Measurements from ENCODE around the gene KRTAP9-8. TPM values are rescaled to one million over a fixed set of nuclear protein-coding genes. Genes with fewer than 3 reads are reported as not detected.

KRTAP9-8 gene
- total and polyA plus RNA-seq, 2 experiments from 2014 or later: not detected

- Histone ChIP-seq H3K4me1 (ENCODE audit: insufficient read depth) (no peaks in the 10 kb centered on the region), H3F3A (ENCODE audit: insufficient read depth) (no peaks in the 10 kb centered on the region), H3K27me3 (replicated peaks; ENCODE audit: insufficient read depth) (no peaks in the 10 kb centered on the region), H2AFZ (no peak overlapping the region), H3K79me2 (ENCODE audit: insufficient read depth) (no peaks in the 10 kb centered on the region), H3K27ac (no peak overlapping the region), H3K9me2 (ENCODE audit: insufficient read depth) (no peaks in the 10 kb centered on the region), H3K9ac (no peak overlapping the region), H4K20me1 (ENCODE audit: insufficient read depth) (no peaks in the 10 kb centered on the region), H3K4me3 (no peak overlapping the region), H3K4me2 (ENCODE audit: unreplicated experiment) (no peak overlapping the region), H3K36me3 (ENCODE audit: low read depth) (no peaks in the 10 kb centered on the region), H3K9me3 (ENCODE audit: low read depth) (no peaks in the 10 kb centered on the region)
- WGBS, 2 experiments (ENCODE audit: low coverage in 1 of 2, low lambda C conversion rate in 2 of 2, missing lambda C conversion rate in 2 of 2): 43% methylated on average over 5 of the region's 5 CpGs
- TF ChIP-seq EZH2phosphoT487 (IDR thresholded peaks at IDR 0.05; ENCODE audit: insufficient read depth, low read depth) (no peak), EZH2 (IDR thresholded peaks at IDR 0.05; ENCODE audit: insufficient read depth, poor library complexity, severe bottlenecking) (no peak)
- no peak for DNase-seq
- in situ Hi-C loops (cut with MboI): no loop called here
Observed at GRCh38 chr17:41199421-41200078, 38.2 kb upstream of the KRTAP9-8 start.

- Histone ChIP-seq H3F3A (ENCODE audit: insufficient read depth) (peaks cover 11% of the 10 kb centered on the region; the same call in 1 of the 2 replicates), H3K9me3 (ENCODE audit: low read depth) (no peaks in the 10 kb centered on the region), H2AFZ (no peak overlapping the region), H3K36me3 (ENCODE audit: low read depth) (no peaks in the 10 kb centered on the region), H3K27me3 (replicated peaks; ENCODE audit: insufficient read depth) (no peaks in the 10 kb centered on the region), H3K4me3 (no peak overlapping the region), H3K27ac (no peak overlapping the region), H3K9me2 (ENCODE audit: insufficient read depth) (no peaks in the 10 kb centered on the region), H3K9ac (no peak overlapping the region), H3K4me1 (ENCODE audit: insufficient read depth) (peaks cover 9% of the 10 kb centered on the region; the same call in 1 of the 2 replicates), H4K20me1 (ENCODE audit: insufficient read depth) (no peaks in the 10 kb centered on the region), H3K4me2 (ENCODE audit: unreplicated experiment) (no peak overlapping the region), H3K79me2 (ENCODE audit: insufficient read depth) (no peaks in the 10 kb centered on the region)
- TF ChIP-seq EZH2phosphoT487 (IDR thresholded peaks at IDR 0.05; ENCODE audit: insufficient read depth, low read depth): 0 out of 2 replicates have a peak, but pooled peaks have one; percentile 61
- TF ChIP-seq EZH2 (IDR thresholded peaks at IDR 0.05; ENCODE audit: insufficient read depth, poor library complexity, severe bottlenecking): no peak
- DNase-seq: peak; percentile 70
- WGBS, 2 experiments (ENCODE audit: low coverage in 1 of 2, low lambda C conversion rate in 2 of 2, missing lambda C conversion rate in 2 of 2): 9 to 11% methylated on average over 1 of the region's 1 CpG
- in situ Hi-C loops (cut with MboI): no loop called here
Observed at GRCh38 chr17:41211845-41212466, 25.8 kb upstream of the KRTAP9-8 start.

GRCh38 chr17:41212524-41213169 lies 25.2 kb upstream of the KRTAP9-8 start:
- Histone ChIP-seq H3K4me1 (ENCODE audit: insufficient read depth) (peaks cover 9% of the 10 kb centered on the region; the same call in 1 of the 2 replicates), H3K79me2 (ENCODE audit: insufficient read depth) (no peaks in the 10 kb centered on the region), H3K4me2 (ENCODE audit: unreplicated experiment) (no peak overlapping the region), H3K4me3 (no peak overlapping the region), H3K36me3 (ENCODE audit: low read depth) (no peaks in the 10 kb centered on the region), H2AFZ (no peak overlapping the region), H3K27ac (no peak overlapping the region), H3K9me3 (ENCODE audit: low read depth) (no peaks in the 10 kb centered on the region), H3F3A (ENCODE audit: insufficient read depth) (peaks cover 11% of the 10 kb centered on the region; the same call in 1 of the 2 replicates), H3K9ac (no peak overlapping the region), H4K20me1 (ENCODE audit: insufficient read depth) (no peaks in the 10 kb centered on the region), H3K9me2 (ENCODE audit: insufficient read depth) (no peaks in the 10 kb centered on the region), H3K27me3 (replicated peaks; ENCODE audit: insufficient read depth) (no peaks in the 10 kb centered on the region)
- in situ Hi-C loops (cut with MboI): no loop called here
- 57 to 59% methylated on average over 7 of the region's 7 CpGs for WGBS, 2 experiments (ENCODE audit: low coverage in 1 of 2, low lambda C conversion rate in 2 of 2, missing lambda C conversion rate in 2 of 2)
- DNase-seq: no peak
- TF ChIP-seq EZH2 (IDR thresholded peaks at IDR 0.05; ENCODE audit: insufficient read depth, poor library complexity, severe bottlenecking) (no peak), EZH2phosphoT487 (IDR thresholded peaks at IDR 0.05; ENCODE audit: insufficient read depth, low read depth) (no peak)

- peaks cover 11% of the 10 kb centered on the region; the same call in 1 of the 2 replicates for H3F3A ChIP-seq (ENCODE audit: insufficient read depth)
- no peaks in the 10 kb centered on the region for H3K9me3 ChIP-seq (ENCODE audit: low read depth)
- H3K4me2 ChIP-seq (ENCODE audit: unreplicated experiment): no peak overlapping the region
- in situ Hi-C loops (cut with MboI): no loop called here
- H3K27ac ChIP-seq: no peak overlapping the region
- H3K36me3 ChIP-seq (ENCODE audit: low read depth): no peaks in the 10 kb centered on the region
- no peaks in the 10 kb centered on the region for H3K9me2 ChIP-seq (ENCODE audit: insufficient read depth)
- no peak for DNase-seq
- H3K79me2 ChIP-seq (ENCODE audit: insufficient read depth): no peaks in the 10 kb centered on the region
- no peak overlapping the region for H3K4me3 ChIP-seq
- H3K27me3 ChIP-seq (replicated peaks; ENCODE audit: insufficient read depth): no peaks in the 10 kb centered on the region
- H2AFZ ChIP-seq: no peak overlapping the region
- peaks cover 9% of the 10 kb centered on the region; the same call in 1 of the 2 replicates for H3K4me1 ChIP-seq (ENCODE audit: insufficient read depth)
- TF ChIP-seq EZH2phosphoT487 (IDR thresholded peaks at IDR 0.05; ENCODE audit: insufficient read depth, low read depth) (no peak), EZH2 (IDR thresholded peaks at IDR 0.05; ENCODE audit: insufficient read depth, poor library complexity, severe bottlenecking) (no peak)
- 71 to 100% methylated on average over 1 of the region's 1 CpG for WGBS, 2 experiments (ENCODE audit: low coverage in 1 of 2, low lambda C conversion rate in 2 of 2, missing lambda C conversion rate in 2 of 2)
- no peak overlapping the region for H3K9ac ChIP-seq
- H4K20me1 ChIP-seq (ENCODE audit: insufficient read depth): no peaks in the 10 kb centered on the region
Observed at GRCh38 chr17:41215681-41216080, 22.1 kb upstream of the KRTAP9-8 start.
